ENCODE results near the gene FREY1. TPM values are rescaled to one million over a fixed set of nuclear protein-coding genes. Genes with fewer than 3 reads are reported as not detected.

Gene FREY1
- total and polyA plus RNA-seq, 2 donors (not counting 1 experiment from before 2014, with no cell fraction given), result 0.83 TPM; not detected in 1

DNA sequence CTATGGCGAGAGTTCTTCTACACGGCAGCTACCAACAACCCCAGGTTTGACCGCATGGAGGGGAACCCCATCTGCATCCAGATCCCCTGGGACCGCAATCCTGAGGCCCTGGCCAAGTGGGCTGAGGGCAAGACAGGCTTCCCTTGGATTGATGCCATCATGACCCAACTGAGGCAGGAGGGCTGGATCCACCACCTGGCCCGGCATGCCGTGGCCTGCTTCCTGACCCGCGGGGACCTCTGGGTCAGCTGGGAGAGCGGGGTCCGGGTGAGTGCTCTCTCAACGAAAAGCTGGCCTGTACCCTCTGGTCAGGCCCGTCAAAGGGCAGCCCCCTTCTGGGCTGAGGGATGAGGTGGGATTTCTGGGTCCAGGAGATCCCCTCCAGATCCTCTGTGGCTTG, 37.5 kb downstream of the FREY1 start:
- H3K9ac ChIP-seq (ENCODE audit: insufficient read depth, low read length), result no peak overlapping the region
- H3K79me2 ChIP-seq (ENCODE audit: control insufficient read depth, insufficient read depth, low read length), result no peaks in the 10 kb centered on the region
- H3K9me3 ChIP-seq (ENCODE audit: control insufficient read depth, insufficient read depth, low read depth, low read length), result no peaks in the 10 kb centered on the region
- no peak overlapping the region for H3K4me3 ChIP-seq (replicated peaks in 1 of 4; ENCODE audit: control extremely low read depth in 1 of 4, insufficient read depth in 1 of 4, low read depth in 3 of 4, low read length in 4 of 4)
- H2AFZ ChIP-seq (ENCODE audit: low read length), result no peak overlapping the region
- no peaks in the 10 kb centered on the region for H3K27me3 ChIP-seq (ENCODE audit: control insufficient read depth, insufficient read depth, low read length)
- H3K27ac ChIP-seq (ENCODE audit: insufficient read depth, low read length), result no peak overlapping the region
- DNase-seq (ENCODE audit: low read depth in 2 of 2), result no peak
- TF ChIP-seq, protein P1, sequence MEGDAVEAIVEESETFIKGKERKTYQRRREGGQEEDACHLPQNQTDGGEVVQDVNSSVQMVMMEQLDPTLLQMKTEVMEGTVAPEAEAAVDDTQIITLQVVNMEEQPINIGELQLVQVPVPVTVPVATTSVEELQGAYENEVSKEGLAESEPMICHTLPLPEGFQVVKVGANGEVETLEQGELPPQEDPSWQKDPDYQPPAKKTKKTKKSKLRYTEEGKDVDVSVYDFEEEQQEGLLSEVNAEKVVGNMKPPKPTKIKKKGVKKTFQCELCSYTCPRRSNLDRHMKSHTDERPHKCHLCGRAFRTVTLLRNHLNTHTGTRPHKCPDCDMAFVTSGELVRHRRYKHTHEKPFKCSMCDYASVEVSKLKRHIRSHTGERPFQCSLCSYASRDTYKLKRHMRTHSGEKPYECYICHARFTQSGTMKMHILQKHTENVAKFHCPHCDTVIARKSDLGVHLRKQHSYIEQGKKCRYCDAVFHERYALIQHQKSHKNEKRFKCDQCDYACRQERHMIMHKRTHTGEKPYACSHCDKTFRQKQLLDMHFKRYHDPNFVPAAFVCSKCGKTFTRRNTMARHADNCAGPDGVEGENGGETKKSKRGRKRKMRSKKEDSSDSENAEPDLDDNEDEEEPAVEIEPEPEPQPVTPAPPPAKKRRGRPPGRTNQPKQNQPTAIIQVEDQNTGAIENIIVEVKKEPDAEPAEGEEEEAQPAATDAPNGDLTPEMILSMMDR (conservative IDR thresholded peaks at IDR 0.05 in 1 of 2, IDR thresholded peaks at IDR 0.05 in 1 of 2; ENCODE audit: low read depth in 1 of 2, low read length in 2 of 2), result no peak
- no peak for TF ChIP-seq EZH2 (IDR thresholded peaks at IDR 0.05; ENCODE audit: low read length, missing control alignments)
- no peak overlapping the region for H3K4me2 ChIP-seq (ENCODE audit: extremely low read depth, insufficient read depth, low read length)
- H3K4me1 ChIP-seq (ENCODE audit: control insufficient read depth, extremely low read depth, insufficient read depth, low read length), result peaks cover 10% of the 10 kb centered on the region
- peaks cover 2% of the 10 kb centered on the region for H4K20me1 ChIP-seq (ENCODE audit: control insufficient read depth, extremely low read depth, insufficient read depth, low read length)
- H3K36me3 ChIP-seq (ENCODE audit: control insufficient read depth, insufficient read depth, low read length), result peaks cover 26% of the 10 kb centered on the region

DNA sequence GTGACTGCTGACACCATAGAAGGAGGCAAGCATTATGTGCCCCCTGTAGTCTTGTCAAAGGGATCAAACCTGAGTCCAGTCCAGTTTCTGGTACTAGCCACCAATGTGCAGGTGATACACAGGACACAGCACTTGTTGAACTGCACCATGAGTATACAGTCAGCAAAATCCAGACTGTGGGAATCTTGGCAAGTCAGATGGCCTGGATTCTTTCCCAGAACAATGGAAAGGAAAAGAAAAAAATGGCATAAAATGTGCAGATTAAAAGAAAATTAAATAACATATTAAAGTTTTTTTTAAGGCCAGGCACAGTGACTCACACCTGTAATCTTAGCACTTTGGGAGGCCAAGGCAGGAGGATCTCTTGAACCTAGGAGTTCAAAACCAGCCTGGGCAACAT, 43.0 kb downstream of the FREY1 start:
- peaks cover 14% of the 10 kb centered on the region for H3K4me1 ChIP-seq (ENCODE audit: control insufficient read depth, extremely low read depth, insufficient read depth, low read length)
- TF ChIP-seq, protein P1 (conservative IDR thresholded peaks at IDR 0.05 in 1 of 2, IDR thresholded peaks at IDR 0.05 in 1 of 2; ENCODE audit: low read depth in 1 of 2, low read length in 2 of 2), result no peak
- TF ChIP-seq EZH2 (IDR thresholded peaks at IDR 0.05; ENCODE audit: low read length, missing control alignments), result no peak
- H3K9me3 ChIP-seq (ENCODE audit: control insufficient read depth, insufficient read depth, low read depth, low read length), result no peaks in the 10 kb centered on the region
- H3K79me2 ChIP-seq (ENCODE audit: control insufficient read depth, insufficient read depth, low read length), result no peaks in the 10 kb centered on the region
- no peak overlapping the region for H3K27ac ChIP-seq (ENCODE audit: insufficient read depth, low read length)
- H3K36me3 ChIP-seq (ENCODE audit: control insufficient read depth, insufficient read depth, low read length), result peaks cover 21% of the 10 kb centered on the region
- H4K20me1 ChIP-seq (ENCODE audit: control insufficient read depth, extremely low read depth, insufficient read depth, low read length), result no peaks in the 10 kb centered on the region
- no peaks in the 10 kb centered on the region for H3K27me3 ChIP-seq (ENCODE audit: control insufficient read depth, insufficient read depth, low read length)
- H2AFZ ChIP-seq (ENCODE audit: low read length), result no peak overlapping the region
- no peak overlapping the region for H3K4me2 ChIP-seq (ENCODE audit: extremely low read depth, insufficient read depth, low read length)
- no peak overlapping the region for H3K9ac ChIP-seq (ENCODE audit: insufficient read depth, low read length)
- peak in 1 of 2 donors; percentile 33 for DNase-seq (ENCODE audit: low read depth in 2 of 2)
- no peak overlapping the region for H3K4me3 ChIP-seq (replicated peaks in 1 of 4; ENCODE audit: control extremely low read depth in 1 of 4, insufficient read depth in 1 of 4, low read depth in 3 of 4, low read length in 4 of 4)

DNA sequence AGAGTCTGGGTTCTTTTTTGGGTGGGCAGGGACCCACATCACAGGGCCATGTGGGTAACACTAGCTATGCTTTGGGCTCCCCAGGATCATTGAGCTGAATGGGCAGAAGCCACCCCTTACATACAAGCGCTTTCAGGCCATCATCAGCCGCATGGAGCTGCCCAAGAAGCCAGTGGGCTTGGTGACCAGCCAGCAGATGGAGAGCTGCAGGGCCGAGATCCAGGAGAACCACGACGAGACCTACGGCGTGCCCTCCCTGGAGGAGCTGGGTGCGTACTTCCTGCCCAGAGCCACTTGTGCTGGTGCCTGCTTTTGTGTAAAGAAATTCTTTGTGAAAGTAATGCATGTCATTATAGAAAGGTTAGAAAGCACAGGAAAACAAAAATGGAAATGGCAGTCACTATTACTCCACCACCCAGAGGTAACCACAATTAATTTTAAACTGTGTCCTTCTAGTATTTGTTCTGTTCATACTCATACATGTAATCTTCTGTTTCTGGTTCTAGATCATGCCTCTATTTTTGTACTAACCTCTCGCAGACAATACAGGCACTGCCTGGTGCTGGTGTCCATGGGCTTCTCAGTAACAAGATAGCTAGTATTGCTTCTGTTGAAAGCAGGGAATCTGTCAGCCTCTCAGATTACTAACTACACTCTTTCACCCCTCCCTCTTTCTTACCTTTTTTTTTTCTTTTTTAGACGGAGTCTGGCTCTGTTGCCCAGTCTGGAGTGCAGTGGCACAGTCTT, 46.1 kb downstream of the FREY1 start:
- Histone ChIP-seq H3K79me2 (ENCODE audit: control insufficient read depth, insufficient read depth, low read length) (no peaks in the 10 kb centered on the region), H3K9me3 (ENCODE audit: control insufficient read depth, insufficient read depth, low read depth, low read length) (no peaks in the 10 kb centered on the region), H4K20me1 (ENCODE audit: control insufficient read depth, extremely low read depth, insufficient read depth, low read length) (no peaks in the 10 kb centered on the region), H3K4me3 (replicated peaks in 1 of 4; ENCODE audit: control extremely low read depth in 1 of 4, insufficient read depth in 1 of 4, low read depth in 3 of 4, low read length in 4 of 4) (no peak overlapping the region), H3K27me3 (ENCODE audit: control insufficient read depth, insufficient read depth, low read length) (no peaks in the 10 kb centered on the region), H2AFZ (ENCODE audit: low read length) (no peak overlapping the region), H3K9ac (ENCODE audit: insufficient read depth, low read length) (no peak overlapping the region), H3K27ac (ENCODE audit: insufficient read depth, low read length) (peak overlapping the region; percentile 93), H3K36me3 (ENCODE audit: control insufficient read depth, insufficient read depth, low read length) (peaks cover 24% of the 10 kb centered on the region), H3K4me2 (ENCODE audit: extremely low read depth, insufficient read depth, low read length) (no peak overlapping the region), H3K4me1 (ENCODE audit: control insufficient read depth, extremely low read depth, insufficient read depth, low read length) (peaks cover 31% of the 10 kb centered on the region)
- no peak for DNase-seq (ENCODE audit: low read depth in 2 of 2)
- TF ChIP-seq, protein P1 (conservative IDR thresholded peaks at IDR 0.05 in 1 of 2, IDR thresholded peaks at IDR 0.05 in 1 of 2; ENCODE audit: low read depth in 1 of 2, low read length in 2 of 2), result no peak
- no peak for TF ChIP-seq EZH2 (IDR thresholded peaks at IDR 0.05; ENCODE audit: low read length, missing control alignments)
